Upper lobe of left lung (tissue), 4 donors: ENCODE data around the gene PTPRD.

Experiments
- EP300 ChIP-seq, 4 donors: sonication (generic); formaldehyde crosslinking; IDR thresholded peaks; one replicate each; pipeline ENCODE4 v1.5.1; 2017; ENCODE audit warnings: antibody characterized with exemption in 4 of 4, control low read depth in 2 of 4
- POLR2A ChIP-seq, 4 donors: fragments of 450-650 bp; IDR thresholded peaks; one replicate each; pipeline ENCODE4 v1.5.1; 2016 to 2017; ENCODE audit warnings: antibody characterized with exemption in 4 of 4, mild to moderate bottlenecking in 2 of 4
- POLR2AphosphoS5 ChIP-seq, 2 donors: sonication (generic); formaldehyde crosslinking; IDR thresholded peaks; one replicate each; pipeline ENCODE4 v1.5.1; 2017; ENCODE audit warnings: antibody characterized with exemption in 2 of 2
- TF ChIP-seq, protein P1 (sequence below), 6 experiments: fragments of 450-650 bp in 4 of 6; fragments of 200-600 bp in 2 of 6; sonication (generic) in 2 of 6; IDR thresholded peaks; one replicate each; pipeline ENCODE4 v1.5.1; 2016 to 2019; ENCODE audit warnings: antibody characterized with exemption in 6 of 6

DNA sequence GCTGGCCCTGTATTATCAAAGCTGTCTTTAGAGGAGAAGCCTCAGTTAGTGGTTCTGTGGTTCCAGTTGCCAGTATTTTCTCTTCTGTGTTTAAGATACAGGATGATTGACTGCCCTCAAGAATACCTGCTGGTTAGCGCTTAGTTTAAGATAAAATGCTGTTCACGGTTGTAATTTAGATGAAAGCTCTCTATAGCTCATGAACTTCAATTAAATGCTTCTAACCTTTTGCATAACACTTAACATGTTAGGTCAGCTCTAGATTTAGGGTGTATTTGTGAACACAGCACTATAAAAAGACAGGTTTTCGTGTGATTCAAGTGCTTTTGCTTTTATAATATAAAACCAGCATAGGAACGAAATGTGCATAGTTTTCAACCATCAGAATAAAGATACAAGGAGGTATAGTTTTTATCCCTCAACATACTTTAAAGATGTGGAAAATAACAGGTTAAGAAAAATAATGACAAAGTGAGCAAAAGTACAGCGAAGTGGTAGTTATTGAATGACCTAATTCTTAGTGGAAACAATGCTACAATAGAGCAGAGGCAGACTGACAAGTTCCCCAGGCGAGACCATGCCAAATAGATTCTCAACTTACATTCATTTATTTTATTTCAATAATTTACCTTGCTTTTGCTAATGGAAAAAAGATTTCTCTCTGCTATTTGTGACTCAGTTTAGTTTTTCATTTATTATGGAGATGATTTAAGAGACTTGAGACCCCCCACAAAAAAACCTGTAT is 2210.7 kb downstream of the PTPRD start:
- TF ChIP-seq, protein P1, sequence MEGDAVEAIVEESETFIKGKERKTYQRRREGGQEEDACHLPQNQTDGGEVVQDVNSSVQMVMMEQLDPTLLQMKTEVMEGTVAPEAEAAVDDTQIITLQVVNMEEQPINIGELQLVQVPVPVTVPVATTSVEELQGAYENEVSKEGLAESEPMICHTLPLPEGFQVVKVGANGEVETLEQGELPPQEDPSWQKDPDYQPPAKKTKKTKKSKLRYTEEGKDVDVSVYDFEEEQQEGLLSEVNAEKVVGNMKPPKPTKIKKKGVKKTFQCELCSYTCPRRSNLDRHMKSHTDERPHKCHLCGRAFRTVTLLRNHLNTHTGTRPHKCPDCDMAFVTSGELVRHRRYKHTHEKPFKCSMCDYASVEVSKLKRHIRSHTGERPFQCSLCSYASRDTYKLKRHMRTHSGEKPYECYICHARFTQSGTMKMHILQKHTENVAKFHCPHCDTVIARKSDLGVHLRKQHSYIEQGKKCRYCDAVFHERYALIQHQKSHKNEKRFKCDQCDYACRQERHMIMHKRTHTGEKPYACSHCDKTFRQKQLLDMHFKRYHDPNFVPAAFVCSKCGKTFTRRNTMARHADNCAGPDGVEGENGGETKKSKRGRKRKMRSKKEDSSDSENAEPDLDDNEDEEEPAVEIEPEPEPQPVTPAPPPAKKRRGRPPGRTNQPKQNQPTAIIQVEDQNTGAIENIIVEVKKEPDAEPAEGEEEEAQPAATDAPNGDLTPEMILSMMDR (IDR thresholded peaks at IDR 0.05) = no peak
- TF ChIP-seq EP300 (IDR thresholded peaks at IDR 0.05) = no peak
- TF ChIP-seq POLR2A (IDR thresholded peaks at IDR 0.05) = no peak
- TF ChIP-seq POLR2AphosphoS5 (IDR thresholded peaks at IDR 0.05) = no peak
